ENCODE measurements around the gene MYO7B.
A peak's percentile ranks its signal among the peaks of the same experiment; 100 is the strongest.

Gene MYO7B

DNA sequence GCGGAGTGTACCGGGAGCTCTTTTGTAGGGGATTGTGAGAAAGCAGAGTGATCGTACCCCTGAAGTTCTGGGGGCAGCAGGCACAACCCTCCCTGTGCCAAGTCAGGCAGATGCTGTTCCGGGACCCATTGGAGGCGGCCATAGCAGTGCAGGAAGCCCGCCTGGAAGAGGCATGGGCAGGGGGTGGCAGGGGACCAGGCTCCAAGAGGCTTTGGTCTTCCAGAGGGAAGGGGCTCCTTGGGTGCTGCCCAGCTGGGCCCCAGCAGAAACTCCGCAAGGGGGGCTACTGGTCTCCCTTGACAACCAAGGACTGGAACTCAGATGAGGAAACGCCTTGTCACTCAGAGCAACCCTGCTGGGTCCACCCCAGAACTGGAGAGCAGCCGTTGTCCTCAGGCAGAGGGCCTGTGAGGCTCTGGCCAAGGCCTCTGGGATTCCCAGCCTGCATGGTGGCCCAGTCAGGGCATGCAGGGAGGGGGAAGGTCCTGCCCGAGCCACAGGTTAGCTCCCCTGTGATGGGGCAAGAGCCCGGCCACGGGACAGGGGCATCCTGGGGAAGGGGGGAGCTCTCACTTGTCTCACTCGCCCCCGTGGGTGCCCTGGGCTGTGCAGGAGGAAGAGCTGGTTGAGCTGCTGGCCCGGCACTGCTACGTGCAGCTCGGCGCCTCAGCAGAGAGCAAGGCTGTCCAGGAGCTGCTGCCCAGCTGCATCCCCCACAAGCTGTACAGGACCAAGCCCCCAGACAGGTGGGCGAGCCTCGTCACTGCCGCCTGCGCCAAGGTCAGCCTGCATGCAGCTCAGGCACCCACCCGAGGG lies 89.5 kb downstream of the MYO7B start:
- Histone ChIP-seq H3K36me3 (ENCODE audit: insufficient read depth, low read length) (peaks cover 73% of the 10 kb centered on the region), H3K4me3 (ENCODE audit: low read depth in 1 of 2, low read length in 2 of 2) (no peak overlapping the region), H4K20me1 (ENCODE audit: insufficient read depth, low read length) (no peaks in the 10 kb centered on the region), H3K27me3 (ENCODE audit: insufficient read depth, low read length, poor library complexity) (no peaks in the 10 kb centered on the region), H3K9me3 (ENCODE audit: insufficient read depth, low read length, severe bottlenecking) (no peaks in the 10 kb centered on the region), H3K9ac (ENCODE audit: low read depth, low read length) (peak overlapping the region; percentile 41), H3K4me2 (ENCODE audit: insufficient read depth, low read length) (no peak overlapping the region), H3K4me1 (ENCODE audit: insufficient read depth, low read length) (peaks cover 79% of the 10 kb centered on the region), H3K27ac (ENCODE audit: low read length) (peak overlapping the region; percentile 85), H2AFZ (ENCODE audit: low read depth, low read length) (no peak overlapping the region), H3K79me2 (ENCODE audit: insufficient read depth, low read length) (peaks cover 11% of the 10 kb centered on the region)
- DNase-seq (no peak), ATAC-seq (ENCODE audit: insufficient read depth, low read depth) (peak; percentile 0; the same call in 1 of the 3 replicates)
- TF ChIP-seq EZH2 (IDR thresholded peaks at IDR 0.05; ENCODE audit: borderline replicate concordance, low read depth, low read length, severe bottlenecking), result no peak
- TF ChIP-seq, protein P1, sequence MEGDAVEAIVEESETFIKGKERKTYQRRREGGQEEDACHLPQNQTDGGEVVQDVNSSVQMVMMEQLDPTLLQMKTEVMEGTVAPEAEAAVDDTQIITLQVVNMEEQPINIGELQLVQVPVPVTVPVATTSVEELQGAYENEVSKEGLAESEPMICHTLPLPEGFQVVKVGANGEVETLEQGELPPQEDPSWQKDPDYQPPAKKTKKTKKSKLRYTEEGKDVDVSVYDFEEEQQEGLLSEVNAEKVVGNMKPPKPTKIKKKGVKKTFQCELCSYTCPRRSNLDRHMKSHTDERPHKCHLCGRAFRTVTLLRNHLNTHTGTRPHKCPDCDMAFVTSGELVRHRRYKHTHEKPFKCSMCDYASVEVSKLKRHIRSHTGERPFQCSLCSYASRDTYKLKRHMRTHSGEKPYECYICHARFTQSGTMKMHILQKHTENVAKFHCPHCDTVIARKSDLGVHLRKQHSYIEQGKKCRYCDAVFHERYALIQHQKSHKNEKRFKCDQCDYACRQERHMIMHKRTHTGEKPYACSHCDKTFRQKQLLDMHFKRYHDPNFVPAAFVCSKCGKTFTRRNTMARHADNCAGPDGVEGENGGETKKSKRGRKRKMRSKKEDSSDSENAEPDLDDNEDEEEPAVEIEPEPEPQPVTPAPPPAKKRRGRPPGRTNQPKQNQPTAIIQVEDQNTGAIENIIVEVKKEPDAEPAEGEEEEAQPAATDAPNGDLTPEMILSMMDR (IDR thresholded peaks at IDR 0.05; ENCODE audit: borderline replicate concordance, extremely low read depth, low read length, poor library complexity, severe bottlenecking), result no peak

DNA sequence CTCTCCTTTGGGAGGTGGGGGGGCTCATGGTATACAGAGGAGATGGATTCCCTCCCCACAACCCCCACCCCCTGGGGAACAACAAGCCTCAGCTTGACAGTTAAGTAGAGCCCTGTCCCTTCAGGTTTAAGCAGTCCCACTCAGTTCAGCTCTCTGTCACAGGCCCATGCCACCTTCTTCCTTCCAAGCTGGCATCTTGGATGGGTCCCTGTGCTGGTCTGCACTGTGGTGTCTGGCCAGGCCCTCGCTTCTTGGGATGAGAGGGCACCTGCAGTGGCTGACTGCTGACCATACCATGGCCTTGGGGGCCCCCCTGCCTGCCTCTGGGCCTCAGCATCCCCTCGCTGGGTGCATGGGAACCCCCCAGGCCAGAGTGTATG lies 90.1 kb downstream of the MYO7B start:
- H3K4me2 ChIP-seq (ENCODE audit: insufficient read depth, low read length), result no peak overlapping the region
- TF ChIP-seq EZH2 (IDR thresholded peaks at IDR 0.05; ENCODE audit: borderline replicate concordance, low read depth, low read length, severe bottlenecking), result no peak
- TF ChIP-seq, protein P1 (IDR thresholded peaks at IDR 0.05; ENCODE audit: borderline replicate concordance, extremely low read depth, low read length, poor library complexity, severe bottlenecking), result no peak

DNA sequence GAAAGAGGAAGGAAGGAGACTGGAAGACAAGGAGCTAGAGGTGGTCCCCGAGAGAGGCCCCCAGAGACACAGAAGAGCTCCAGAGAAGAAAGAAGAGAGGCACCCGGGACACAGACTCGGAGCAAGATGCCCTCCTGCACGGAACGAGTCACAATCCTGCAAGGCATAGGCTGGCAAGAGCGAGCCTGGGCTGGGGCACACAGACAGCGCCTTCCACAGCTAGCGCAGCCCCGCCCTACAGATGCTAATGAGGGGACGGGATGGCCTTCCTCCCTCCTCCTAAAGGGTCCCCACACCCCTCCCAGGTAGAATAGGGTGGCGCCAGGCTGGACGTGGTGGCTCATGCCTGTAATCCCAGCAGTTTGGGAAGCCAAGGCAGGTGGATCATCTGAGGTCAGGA lies 90.7 kb downstream of the MYO7B start:
- TF ChIP-seq, protein P1 (IDR thresholded peaks at IDR 0.05; ENCODE audit: borderline replicate concordance, extremely low read depth, low read length, poor library complexity, severe bottlenecking), result no peak
- TF ChIP-seq EZH2 (IDR thresholded peaks at IDR 0.05; ENCODE audit: borderline replicate concordance, low read depth, low read length, severe bottlenecking), result no peak
- DNase-seq (no peak), ATAC-seq (ENCODE audit: insufficient read depth, low read depth) (no peak)
- Histone ChIP-seq H3K36me3 (ENCODE audit: insufficient read depth, low read length) (peaks cover 70% of the 10 kb centered on the region), H3K9ac (ENCODE audit: low read depth, low read length) (peak overlapping the region; percentile 41), H2AFZ (ENCODE audit: low read depth, low read length) (no peak overlapping the region), H3K27me3 (ENCODE audit: insufficient read depth, low read length, poor library complexity) (no peaks in the 10 kb centered on the region), H3K27ac (ENCODE audit: low read length) (peak overlapping the region; percentile 85), H4K20me1 (ENCODE audit: insufficient read depth, low read length) (no peaks in the 10 kb centered on the region), H3K4me2 (ENCODE audit: insufficient read depth, low read length) (no peak overlapping the region), H3K4me1 (ENCODE audit: insufficient read depth, low read length) (peaks cover 80% of the 10 kb centered on the region), H3K4me3 (ENCODE audit: low read depth in 1 of 2, low read length in 2 of 2) (no peak overlapping the region), H3K79me2 (ENCODE audit: insufficient read depth, low read length) (peaks cover 9% of the 10 kb centered on the region), H3K9me3 (ENCODE audit: insufficient read depth, low read length, severe bottlenecking) (no peaks in the 10 kb centered on the region)

More for the DNA sequence above, 90.1 kb downstream of the MYO7B start:
- H3K79me2 ChIP-seq (ENCODE audit: insufficient read depth, low read length), result peaks cover 9% of the 10 kb centered on the region
- no peaks in the 10 kb centered on the region for H3K27me3 ChIP-seq (ENCODE audit: insufficient read depth, low read length, poor library complexity)
- no peak overlapping the region for H3K4me3 ChIP-seq (ENCODE audit: low read depth in 1 of 2, low read length in 2 of 2)
- H3K9ac ChIP-seq (ENCODE audit: low read depth, low read length), result peak overlapping the region; percentile 41
- peak; percentile 6 for ATAC-seq (ENCODE audit: insufficient read depth, low read depth)
- H3K27ac ChIP-seq (ENCODE audit: low read length), result peak overlapping the region; percentile 85
- no peaks in the 10 kb centered on the region for H4K20me1 ChIP-seq (ENCODE audit: insufficient read depth, low read length)
- H3K4me1 ChIP-seq (ENCODE audit: insufficient read depth, low read length), result peaks cover 80% of the 10 kb centered on the region
- H2AFZ ChIP-seq (ENCODE audit: low read depth, low read length), result no peak overlapping the region
- peaks cover 71% of the 10 kb centered on the region for H3K36me3 ChIP-seq (ENCODE audit: insufficient read depth, low read length)
- H3K9me3 ChIP-seq (ENCODE audit: insufficient read depth, low read length, severe bottlenecking), result no peaks in the 10 kb centered on the region
- peak; percentile 66 for DNase-seq
